Neural progenitor cell (in vitro differentiated cells): ENCODE measurements around the gene KRT6B.

ENCODE experiments used
- CTCF ChIP-seq: fragments of 200-600 bp; sonication (generic); IDR thresholded peaks from 2 replicates; pipeline ENCODE4 v1.5.1; 2017; ENCODE audit warnings: antibody characterized with exemption, mild to moderate bottlenecking
- EZH2phosphoT487 ChIP-seq: fragments of 200-600 bp; sonication (generic); IDR thresholded peaks from 2 replicates; pipeline ENCODE4 v1.6.1; 2017; ENCODE audit warnings: antibody characterized with exemption

GRCh38 chr12:52434760-52435530 lies 17.0 kb downstream of the KRT6B start:
- TF ChIP-seq CTCF (no peak), EZH2phosphoT487 (no peak)
